HEK293T (cell line): Measurements from ENCODE around the gene HOXA7.

Source experiments
- FOXM1 ChIP-seq: fragments of 450-650 bp; IDR thresholded peaks from 2 replicates; pipeline ENCODE4 v1.6.1; 2017; ENCODE audit warnings: mild to moderate bottlenecking, borderline replicate concordance
- SUZ12 ChIP-seq: fragments of 450-650 bp; IDR thresholded peaks from 2 replicates; pipeline ENCODE4 v1.6.1; 2016; ENCODE audit warnings: mild to moderate bottlenecking
- TARDBP ChIP-seq: fragments of 450-650 bp; IDR thresholded peaks from 2 replicates; pipeline ENCODE4 v1.6.1; 2016
- ZNF384 ChIP-seq: fragments of 450-650 bp; IDR thresholded peaks from 2 replicates; pipeline ENCODE4 v1.6.1; 2016
- TF ChIP-seq, protein P1 (sequence below): fragments of 450-650 bp; IDR thresholded peaks from 2 replicates; pipeline ENCODE4 v1.6.1; 2016

DNA sequence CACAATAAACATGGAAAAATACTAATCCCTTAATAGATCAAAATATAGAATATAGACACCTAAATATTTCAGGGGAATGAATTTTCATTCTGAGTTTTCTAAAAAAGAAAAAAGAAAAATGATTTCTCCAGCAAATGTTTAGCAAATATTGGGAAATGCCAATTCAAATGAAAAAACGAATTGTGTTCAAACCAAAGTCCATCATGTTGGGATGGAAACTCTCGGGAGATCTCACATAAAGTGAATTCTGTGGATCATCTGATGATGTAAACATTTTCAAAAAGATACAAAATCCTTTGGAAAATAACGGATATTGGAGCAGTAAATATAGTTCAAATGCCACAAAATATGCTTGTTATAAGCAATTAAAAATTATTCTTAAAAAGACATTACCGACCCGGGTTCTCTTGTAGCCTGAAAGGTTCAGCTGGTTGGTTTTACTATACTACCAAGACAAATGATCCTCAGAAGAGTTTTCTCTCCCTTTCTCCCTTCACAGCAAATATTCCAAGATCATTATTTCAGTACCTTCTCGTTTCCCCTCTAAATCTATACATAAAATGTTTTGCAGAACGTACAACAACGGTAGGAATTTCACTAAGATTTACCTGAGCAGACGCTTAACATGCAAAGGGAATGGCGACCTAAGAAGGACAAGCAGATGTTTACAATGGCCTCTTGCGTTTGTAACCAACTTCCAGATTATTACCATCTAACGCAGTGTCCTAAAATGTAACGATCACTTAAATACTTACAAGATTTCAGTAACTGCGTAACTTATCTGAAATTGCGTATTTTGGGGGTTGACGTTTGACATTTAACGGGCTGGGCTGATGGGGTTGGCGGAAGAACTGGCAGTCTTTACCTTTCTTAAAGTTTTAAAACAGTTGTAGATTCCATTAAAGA, 40.9 kb upstream of the HOXA7 start:
- TF ChIP-seq, protein P1, sequence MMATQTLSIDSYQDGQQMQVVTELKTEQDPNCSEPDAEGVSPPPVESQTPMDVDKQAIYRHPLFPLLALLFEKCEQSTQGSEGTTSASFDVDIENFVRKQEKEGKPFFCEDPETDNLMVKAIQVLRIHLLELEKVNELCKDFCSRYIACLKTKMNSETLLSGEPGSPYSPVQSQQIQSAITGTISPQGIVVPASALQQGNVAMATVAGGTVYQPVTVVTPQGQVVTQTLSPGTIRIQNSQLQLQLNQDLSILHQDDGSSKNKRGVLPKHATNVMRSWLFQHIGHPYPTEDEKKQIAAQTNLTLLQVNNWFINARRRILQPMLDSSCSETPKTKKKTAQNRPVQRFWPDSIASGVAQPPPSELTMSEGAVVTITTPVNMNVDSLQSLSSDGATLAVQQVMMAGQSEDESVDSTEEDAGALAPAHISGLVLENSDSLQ = no peak
- TF ChIP-seq FOXM1 (no peak), SUZ12 (no peak), TARDBP (no peak), ZNF384 (no peak)
